Measurements from ENCODE around the gene OBSCN. TPM values are rescaled to one million over a fixed set of nuclear protein-coding genes. Genes with fewer than 3 reads are reported as not detected.

The OBSCN gene
- total RNA-seq, 1 experiment from 2014 or later: 33.3 TPM

- H2BK12ac ChIP-seq (ENCODE audit: insufficient read length, low read depth, low read length): no peak overlapping the region
- no peaks in the 10 kb centered on the region for H3K23me2 ChIP-seq (ENCODE audit: insufficient read length, low read depth, low read length, poor library complexity, severe bottlenecking)
- no CpG with 5 or more reads among the region's 8 CpGs for WGBS (ENCODE audit: extremely low coverage, insufficient read length, low lambda C conversion rate)
- Mint-ChIP-seq H3K27ac (no peak overlapping the region), H3K36me3 (ENCODE audit: insufficient read depth in 1 of 3, low read depth in 3 of 3) (peaks cover 20 to 26% (median 22%) of the 10 kb centered on the region in 3 experiments; a peak in 6 of 7 replicates), H3K4me1 (no peaks in the 10 kb centered on the region; a peak in 1 of 4 replicates), H3K27me3 (ENCODE audit: low read depth) (no peaks in the 10 kb centered on the region; the same call in 1 of the 2 replicates), H3K9me3 (peaks cover 0 to 4% of the 10 kb centered on the region in 2 experiments; a peak in 1 of 5 replicates), H3K4me3 (no peak overlapping the region)
- H3K4me1 ChIP-seq (ENCODE audit: insufficient read depth, low read length): no peaks in the 10 kb centered on the region
- no peak overlapping the region for H3K27ac ChIP-seq (ENCODE audit: insufficient read length, low read depth, low read length)
- H3K56ac ChIP-seq (ENCODE audit: insufficient read length, low read depth, low read length): no peak overlapping the region
- no peak overlapping the region for H4K5ac ChIP-seq (ENCODE audit: insufficient read length, low read depth, low read length)
- no peaks in the 10 kb centered on the region for H4K20me1 ChIP-seq (ENCODE audit: control insufficient read depth, insufficient read depth, insufficient read length)
- H2AFZ ChIP-seq (ENCODE audit: low read length): no peak overlapping the region
- peak; percentile 6 for DNase-seq
- no peak overlapping the region for H2BK5ac ChIP-seq (ENCODE audit: insufficient read length, low read length)
- no peak overlapping the region for H4K91ac ChIP-seq (ENCODE audit: insufficient read length, low read depth, low read length)
- no peak overlapping the region for H2BK15ac ChIP-seq (ENCODE audit: low read depth, low read length)
- H2BK20ac ChIP-seq (ENCODE audit: low read depth, low read length, poor library complexity, severe bottlenecking): no peak overlapping the region
- H2BK120ac ChIP-seq (ENCODE audit: low read depth, low read length, poor library complexity, severe bottlenecking): no peak overlapping the region
- no peaks in the 10 kb centered on the region for H3K27me3 ChIP-seq (ENCODE audit: insufficient read depth, low read length)
- H3K14ac ChIP-seq (ENCODE audit: insufficient read depth, low read length): no peak overlapping the region
- H3K4me2 ChIP-seq (ENCODE audit: insufficient read depth, insufficient read length, low read length): no peak overlapping the region
- no peak overlapping the region for H3K4ac ChIP-seq (ENCODE audit: low read depth, low read length)
- no peak overlapping the region for H4K8ac ChIP-seq (replicated peaks; ENCODE audit: insufficient read length, low read depth, low read length)
- no peaks in the 10 kb centered on the region for H3K79me2 ChIP-seq (ENCODE audit: insufficient read depth, low read length)
- no peak overlapping the region for H3K9ac ChIP-seq (ENCODE audit: extremely low read depth, insufficient read length, low read length)
- TF ChIP-seq CTCF (conservative IDR thresholded peaks at IDR 0.05): no peak
- no peak overlapping the region for H3T11ph ChIP-seq (ENCODE audit: low read length)
- no peaks in the 10 kb centered on the region for H3K79me1 ChIP-seq (ENCODE audit: insufficient read depth, low read depth, low read length, poor library complexity, severe bottlenecking)
- no peak overlapping the region for H2AK5ac ChIP-seq (ENCODE audit: insufficient read length, low read length)
- peaks cover 6% of the 10 kb centered on the region for H3K9me3 ChIP-seq (ENCODE audit: control insufficient read depth, low read depth, low read length)
- H3K18ac ChIP-seq (ENCODE audit: insufficient read length, low read depth, low read length): no peak overlapping the region
- no peak overlapping the region for H3K23ac ChIP-seq (ENCODE audit: insufficient read length, low read depth, low read length)
These were observed 134.9 kb downstream of the OBSCN start for GRCh38 chr1:228342627-228343190.

Data from H9 (cell line).